ENCODE measurements around the gene SRBD1.
"Not testable (repeated sequence)": the region's sequence is repeated elsewhere in the genome, so short reads cannot be mapped to it uniquely, and the experiment has no call there.

SRBD1 gene

GRCh38 chr2:45426025-45426424 is 185.0 kb downstream of the SRBD1 start:
- DNase-seq (ENCODE audit: low spot score), result not testable (repeated sequence)

- no peak for DNase-seq (ENCODE audit: low spot score)
These were observed 188.1 kb downstream of the SRBD1 start for GRCh38 chr2:45422921-45423320.

GRCh38 chr2:45418532-45418931 is 192.5 kb downstream of the SRBD1 start:
- DNase-seq (ENCODE audit: low spot score), result no peak

- no peak for DNase-seq (ENCODE audit: low spot score)
These were observed 195.4 kb downstream of the SRBD1 start for GRCh38 chr2:45415534-45416123.

- no peak for DNase-seq (ENCODE audit: low spot score)
These were observed 198.2 kb downstream of the SRBD1 start for GRCh38 chr2:45412754-45413379.

- no peak for DNase-seq (ENCODE audit: low spot score)
These were observed 201.4 kb downstream of the SRBD1 start for GRCh38 chr2:45409677-45410076.

GRCh38 chr2:45406621-45407020 is 204.4 kb downstream of the SRBD1 start:
- DNase-seq (ENCODE audit: low spot score), result no peak

- DNase-seq (ENCODE audit: low spot score), result no peak
These were observed 206.2 kb downstream of the SRBD1 start for GRCh38 chr2:45404807-45405297.

GRCh38 chr2:45403036-45403435 is 208.0 kb downstream of the SRBD1 start:
- no peak for DNase-seq (ENCODE audit: low spot score)

GRCh38 chr2:45401431-45401922 is 209.6 kb downstream of the SRBD1 start:
- DNase-seq (ENCODE audit: low spot score), result no peak

- DNase-seq (ENCODE audit: low spot score), result no peak
These were observed 211.9 kb downstream of the SRBD1 start for GRCh38 chr2:45399040-45399784.

- no peak for DNase-seq (ENCODE audit: low spot score)
These were observed 213.8 kb downstream of the SRBD1 start for GRCh38 chr2:45397292-45397691.

- no peak for DNase-seq (ENCODE audit: low spot score)
These were observed 214.4 kb downstream of the SRBD1 start for GRCh38 chr2:45396671-45397070.

GRCh38 chr2:45394842-45395241 is 216.2 kb downstream of the SRBD1 start:
- no peak for DNase-seq (ENCODE audit: low spot score)

- no peak for DNase-seq (ENCODE audit: low spot score)
These were observed 216.9 kb downstream of the SRBD1 start for GRCh38 chr2:45394216-45394615.

- no peak for DNase-seq (ENCODE audit: low spot score)
These were observed 219.2 kb downstream of the SRBD1 start for GRCh38 chr2:45391866-45392265.

- no peak for DNase-seq (ENCODE audit: low spot score)
These were observed 220.2 kb downstream of the SRBD1 start for GRCh38 chr2:45390861-45391260.

- peak; percentile 18 for DNase-seq (ENCODE audit: low spot score)
These were observed 220.6 kb downstream of the SRBD1 start for GRCh38 chr2:45390441-45390840.

- no peak for DNase-seq (ENCODE audit: low spot score)
These were observed 222.4 kb downstream of the SRBD1 start for GRCh38 chr2:45388541-45389100.

GRCh38 chr2:45382744-45383143 is 228.3 kb downstream of the SRBD1 start:
- DNase-seq (ENCODE audit: low spot score), result no peak

- no peak for DNase-seq (ENCODE audit: low spot score)
These were observed 230.8 kb downstream of the SRBD1 start for GRCh38 chr2:45380131-45380836.
